NCI-H345 (cell line): Measurements from ENCODE around the gene FBXO30.

Experiments
- DNase-seq: peaks from one replicate; lab custom pipeline; 2025; lab: John Stamatoyannopoulos, UW

The FBXO30 gene

GRCh38 chr6:145819994-145820393, 5.4 kb upstream of the FBXO30 start:
- no peak for DNase-seq

DNA sequence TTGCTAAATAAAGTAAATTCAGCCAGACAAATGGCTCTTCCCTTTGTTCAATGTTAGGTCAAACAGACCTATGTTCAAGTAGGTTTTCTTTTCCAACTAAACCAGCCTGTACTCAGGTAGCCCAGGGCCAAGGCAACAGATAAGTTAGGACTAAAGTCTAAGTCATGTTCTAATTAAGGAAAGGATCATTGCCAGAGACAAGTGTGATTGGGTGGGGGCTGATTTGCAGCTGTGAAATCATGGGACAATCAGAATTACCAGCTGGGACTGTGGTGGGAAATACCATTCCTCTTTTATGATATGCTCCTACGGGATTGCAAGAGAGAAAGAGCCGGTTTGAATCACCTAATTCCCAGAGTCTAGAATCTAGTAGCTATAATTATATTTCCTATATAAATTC, 4.2 kb upstream of the FBXO30 start:
- DNase-seq, result no peak

DNA sequence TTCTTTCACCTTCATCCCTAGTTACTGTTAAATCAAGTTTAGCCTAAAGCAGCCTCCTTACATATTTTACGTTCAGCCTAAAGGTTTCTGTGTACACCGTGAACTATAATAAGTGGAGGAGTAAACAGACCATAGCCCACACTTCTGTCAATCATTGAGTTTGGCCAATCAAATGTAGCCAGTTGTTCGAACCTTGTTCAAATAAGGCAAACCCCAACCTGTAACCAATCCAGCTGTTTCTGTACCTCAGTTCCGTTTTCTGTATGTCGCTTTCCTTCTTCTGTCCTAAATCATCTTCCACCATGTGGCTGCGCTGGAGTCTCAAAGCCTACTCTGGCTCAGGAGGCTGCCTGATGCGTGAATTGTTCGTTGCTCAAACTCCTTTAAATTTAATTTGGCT, 1.8 kb upstream of the FBXO30 start:
- no peak for DNase-seq

DNA sequence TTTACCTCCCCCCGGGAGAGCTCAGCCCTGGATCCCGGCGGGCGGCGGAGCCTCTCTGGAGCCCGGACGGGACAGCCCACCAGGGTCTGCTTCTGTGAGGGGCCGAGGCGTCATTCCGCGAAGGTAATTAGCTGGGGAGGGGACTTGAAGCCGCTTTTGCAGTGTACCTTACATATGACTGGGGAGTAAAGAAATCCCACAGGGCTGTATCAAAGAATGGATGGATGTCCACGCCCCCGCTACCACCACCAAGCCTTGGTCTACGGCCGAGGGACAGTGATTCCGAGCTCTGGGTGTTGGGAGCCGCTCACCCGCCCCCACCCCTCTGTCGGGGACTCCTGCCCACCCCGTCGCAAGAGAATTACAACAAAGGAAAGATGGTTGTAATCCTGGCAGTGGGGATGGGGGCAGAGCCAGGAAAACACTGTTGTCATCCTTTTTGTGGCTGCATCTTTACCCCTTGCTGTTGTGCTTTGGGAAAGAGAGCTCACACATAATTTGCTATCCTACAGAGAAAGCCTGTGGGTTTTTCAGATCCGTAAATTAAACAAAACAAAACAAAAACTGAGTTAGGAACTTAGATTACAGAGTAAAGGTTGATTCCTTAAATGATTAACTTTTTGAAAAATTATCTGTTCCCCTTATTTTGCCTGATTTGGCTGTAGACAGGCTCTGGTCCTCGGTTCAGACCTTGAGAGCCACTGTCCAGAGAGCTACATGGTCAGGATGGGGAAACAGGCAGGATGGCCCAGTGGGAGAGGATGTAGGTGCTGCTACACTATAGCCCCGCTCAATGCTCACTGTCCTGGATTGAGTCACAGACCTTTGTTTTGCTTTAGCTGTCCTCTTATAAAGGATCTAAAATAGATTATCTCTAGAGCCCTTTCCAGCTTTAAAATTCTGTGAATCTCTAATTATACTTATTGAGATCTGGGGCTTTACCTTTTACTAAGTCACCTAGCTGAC, 997 bp upstream of the FBXO30 start:
- DNase-seq, result peak; percentile 43

- DNase-seq, result peak; percentile 35
These were observed 527 bp downstream of the FBXO30 start for GRCh38 chr6:145814035-145814500.

- peak; percentile 35 for DNase-seq
These were observed 1.1 kb downstream of the FBXO30 start for GRCh38 chr6:145813285-145814034.

DNA sequence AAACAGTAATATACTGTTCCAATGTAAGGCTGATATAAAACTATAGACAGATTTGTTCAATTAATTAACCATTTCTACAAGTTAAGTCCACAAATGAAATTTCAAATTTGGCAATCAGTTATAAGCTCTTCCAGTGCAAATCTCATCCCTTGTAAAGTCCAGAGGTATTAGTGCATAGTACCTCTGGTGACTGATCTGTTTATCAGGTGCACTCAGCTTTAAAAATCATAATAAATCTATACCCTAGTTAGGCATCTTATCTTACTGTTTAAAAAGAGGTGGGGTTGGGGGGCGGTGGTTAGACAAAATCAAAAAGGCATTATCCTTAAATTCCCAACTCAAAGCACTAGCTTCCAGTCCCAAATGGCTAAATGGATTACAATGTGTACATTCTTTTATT, 2.9 kb downstream of the FBXO30 start:
- DNase-seq, result no peak

- DNase-seq, result no peak
These were observed 4.8 kb downstream of the FBXO30 start for GRCh38 chr6:145809785-145810184.

- no peak for DNase-seq
These were observed 5.4 kb downstream of the FBXO30 start for GRCh38 chr6:145809211-145809610.

DNA sequence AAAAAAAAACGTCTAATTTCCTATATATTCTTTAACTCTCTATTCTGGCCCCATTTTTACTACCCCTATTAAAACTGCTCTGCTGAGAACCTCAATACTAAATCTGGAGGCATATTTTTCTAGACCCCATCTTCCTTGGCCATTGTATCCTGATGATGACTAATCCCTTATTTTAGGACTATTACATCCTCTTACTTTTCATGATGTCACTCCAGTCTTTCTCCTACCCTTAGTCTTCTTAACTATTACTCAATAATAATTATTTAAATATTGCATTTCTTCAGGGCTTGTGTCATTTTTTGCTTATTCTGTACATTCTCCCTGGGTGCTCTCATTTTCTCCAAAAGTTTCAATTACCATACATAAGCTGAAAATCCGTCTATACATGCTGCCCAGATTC, 6.4 kb downstream of the FBXO30 start:
- DNase-seq, result no peak

- DNase-seq, result no peak
These were observed 12.5 kb downstream of the FBXO30 start for GRCh38 chr6:145802141-145802540.

DNA sequence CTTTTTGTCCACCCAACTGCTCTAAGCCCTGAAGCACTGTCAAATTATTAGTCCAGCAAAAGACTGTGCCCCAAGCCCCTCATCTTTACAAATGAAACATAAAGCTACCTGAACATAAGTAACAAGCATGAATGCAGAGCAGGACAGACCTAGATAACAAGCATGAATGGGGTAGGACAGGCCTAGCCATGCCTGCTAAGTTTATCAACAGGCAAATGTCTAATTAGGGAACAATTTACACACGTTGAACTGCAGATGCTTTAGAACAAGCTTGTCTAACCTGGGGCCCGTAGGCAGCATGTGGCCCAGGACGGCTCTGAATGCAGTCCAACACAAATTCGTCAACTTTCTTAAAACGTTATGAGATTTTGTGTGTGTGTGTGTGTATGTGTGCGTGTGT, 13.6 kb downstream of the FBXO30 start:
- no peak for DNase-seq

GRCh38 chr6:145798530-145798929, 16.1 kb downstream of the FBXO30 start:
- DNase-seq, result no peak

- DNase-seq, result no peak
These were observed 25.2 kb downstream of the FBXO30 start for GRCh38 chr6:145789443-145789842.

DNA sequence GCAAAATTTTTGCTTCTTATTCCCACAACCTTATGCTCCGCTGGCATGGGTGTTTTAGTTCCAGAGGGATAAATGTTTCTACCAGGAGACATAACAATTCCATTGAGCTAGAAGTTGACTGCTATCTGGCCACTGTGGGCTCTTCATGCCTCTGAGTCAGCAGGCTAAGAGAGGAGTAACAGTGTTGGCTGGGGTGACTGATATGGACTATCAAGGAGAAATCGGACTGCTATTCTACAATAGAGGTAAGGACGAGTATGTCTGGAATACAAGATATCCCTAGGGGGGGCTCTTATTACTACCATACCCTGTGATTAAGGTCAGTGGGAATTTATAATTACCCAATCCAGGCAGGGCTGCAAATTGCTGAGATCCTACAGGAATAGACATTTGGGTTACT, 26.9 kb downstream of the FBXO30 start:
- DNase-seq, result no peak

GRCh38 chr6:145784683-145785082, 29.9 kb downstream of the FBXO30 start:
- DNase-seq, result no peak

DNA sequence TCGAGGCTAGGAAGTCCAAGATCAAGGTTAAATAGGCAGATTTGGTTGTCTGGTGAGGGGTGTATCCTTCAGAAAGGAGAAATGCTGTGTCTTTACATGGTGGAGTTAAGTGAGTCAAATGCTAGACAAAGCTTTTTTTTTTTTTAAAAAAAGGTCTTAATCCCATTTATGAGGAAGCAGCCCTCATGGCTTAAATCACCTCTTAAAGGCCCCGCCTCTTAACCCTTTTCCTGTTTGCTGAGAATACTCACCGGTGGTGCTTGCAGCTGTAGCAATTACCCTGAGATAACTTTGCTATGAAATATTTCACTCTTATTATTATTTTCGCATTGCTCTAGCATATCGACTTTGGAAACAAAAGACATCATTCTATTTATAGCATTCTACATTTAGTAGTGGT, 30.8 kb downstream of the FBXO30 start:
- no peak for DNase-seq

DNA sequence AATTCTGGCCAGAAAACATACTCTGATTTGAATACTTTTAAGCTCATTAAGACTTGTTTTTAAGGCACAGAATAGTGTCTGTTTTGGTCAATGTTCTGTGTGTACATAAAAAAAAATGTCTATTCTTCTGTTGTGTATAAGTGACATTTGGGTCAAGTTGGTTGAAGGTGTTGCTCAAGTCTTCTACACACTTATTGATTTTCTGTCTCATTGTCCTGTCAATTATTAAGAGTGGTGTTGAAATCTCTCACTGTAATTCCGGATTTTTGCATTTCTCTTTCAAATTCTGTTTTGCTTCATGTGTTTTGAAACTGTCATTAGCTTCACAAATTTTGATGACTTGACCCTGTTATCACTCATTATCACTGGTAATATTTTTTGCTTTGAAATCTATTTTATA, 41.7 kb downstream of the FBXO30 start:
- DNase-seq, result no peak

GRCh38 chr6:145765449-145765848, 49.1 kb downstream of the FBXO30 start:
- no peak for DNase-seq

DNA sequence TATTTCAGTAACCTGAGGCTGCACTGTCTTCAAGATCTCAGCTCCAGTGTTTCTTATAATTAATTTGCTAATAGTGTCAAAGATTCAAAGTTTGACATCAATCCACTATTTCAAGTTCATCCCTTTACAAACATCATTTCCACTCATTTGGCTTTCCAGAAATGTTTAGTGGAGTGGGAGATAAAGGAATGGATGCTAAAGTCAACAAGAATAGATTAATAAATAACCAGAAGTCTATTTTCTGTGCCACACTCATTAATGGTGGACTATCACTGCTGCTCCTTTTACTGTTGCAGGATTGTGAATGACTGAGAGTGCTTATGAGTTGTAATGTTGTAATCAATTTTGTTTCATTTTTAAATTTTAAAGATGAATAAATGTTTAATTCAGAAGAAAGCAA, 50.9 kb downstream of the FBXO30 start:
- no peak for DNase-seq

DNA sequence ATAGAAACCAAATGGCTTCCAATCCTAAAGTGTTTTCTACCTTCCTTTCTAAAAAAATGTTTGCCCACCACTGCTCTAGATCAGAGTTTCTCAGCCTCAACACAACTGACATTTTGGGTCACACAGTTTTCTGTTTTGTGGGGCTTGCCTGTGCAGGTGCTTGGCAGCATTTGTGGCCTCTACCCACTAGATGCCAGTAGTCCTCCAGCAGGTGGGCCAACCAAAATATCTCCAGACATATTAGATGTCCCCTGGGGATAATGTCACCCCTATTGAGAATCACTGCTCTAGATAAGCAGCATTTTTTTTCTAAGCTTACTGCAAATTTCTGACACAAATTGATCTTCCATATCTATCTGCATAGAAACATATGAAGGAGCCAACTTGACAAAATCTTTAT, 53.0 kb downstream of the FBXO30 start:
- no peak for DNase-seq

- DNase-seq, result no peak
These were observed 56.5 kb downstream of the FBXO30 start for GRCh38 chr6:145758113-145758512.

DNA sequence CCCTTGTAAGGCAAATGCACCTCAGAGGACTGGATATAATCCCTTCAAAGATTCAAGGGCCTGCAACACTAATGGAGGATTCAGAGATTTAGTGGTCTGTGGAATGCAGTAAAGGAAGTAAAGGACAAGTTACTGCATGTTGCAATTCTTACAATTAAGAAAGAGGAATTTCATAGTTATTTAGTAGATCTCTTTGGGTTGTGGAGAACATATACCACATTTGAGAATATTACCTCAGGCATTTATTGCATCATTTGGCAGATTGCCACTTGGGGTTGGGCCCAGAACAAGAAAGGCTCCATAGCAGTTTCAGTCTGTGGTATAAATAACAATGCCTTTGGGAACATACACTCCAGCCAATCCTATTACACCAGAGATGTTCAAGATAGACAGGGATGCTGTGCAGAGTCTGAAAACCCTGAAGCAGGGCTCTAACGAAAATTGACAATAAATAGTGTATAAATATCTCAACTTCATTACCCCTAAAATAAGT, 58.4 kb downstream of the FBXO30 start:
- peak; percentile 15 for DNase-seq
